ENCODE results near the gene UGT1A3. TPM values are rescaled to one million over a fixed set of nuclear protein-coding genes. Genes with fewer than 3 reads are reported as not detected.

UGT1A3 gene
- total RNA-seq, 1 donor from 2014 or later = not detected

DNA sequence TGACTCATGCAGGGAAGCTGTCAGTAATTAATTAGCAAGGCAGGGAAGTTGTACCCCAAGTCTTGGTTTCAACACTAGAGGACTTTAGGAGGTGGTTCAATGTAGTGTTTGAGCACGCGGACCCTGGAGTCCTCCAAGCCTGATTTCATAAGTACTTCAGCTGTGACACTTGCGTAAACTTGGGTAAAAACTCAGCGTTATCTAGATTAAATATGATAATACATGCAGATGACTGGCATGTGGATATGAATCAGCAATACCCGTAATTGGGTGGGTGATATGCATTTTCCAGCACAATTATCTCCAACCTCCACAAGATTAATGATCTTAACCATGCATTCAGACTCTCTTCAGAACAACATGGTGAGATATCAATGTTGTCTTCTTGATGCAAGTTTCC lies 41.9 kb upstream of the UGT1A3 start:
- ATAC-seq = no peak
- no peak overlapping the region for H3K4me3 ChIP-seq
- DNase-seq = no peak

DNA sequence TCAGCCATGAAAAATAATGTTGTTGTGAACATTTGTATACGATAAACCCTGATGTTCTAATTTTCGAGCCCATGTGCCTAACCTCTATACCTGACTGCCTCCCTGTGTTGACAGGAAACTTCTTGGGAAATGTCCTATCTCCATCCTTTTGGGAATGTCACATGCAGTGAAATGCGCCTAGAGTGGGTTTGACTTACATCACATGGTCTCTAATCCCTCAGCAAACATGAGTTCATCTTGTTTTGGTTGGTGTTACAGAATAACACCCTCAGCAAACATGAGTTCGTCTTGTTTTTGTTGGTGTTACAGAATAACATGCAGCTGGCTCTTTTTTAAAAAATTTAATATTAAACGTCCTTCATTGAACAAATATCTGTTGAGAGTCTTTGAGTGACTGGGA lies 40.5 kb upstream of the UGT1A3 start:
- no peak for DNase-seq
- H3K9me3 ChIP-seq = no peaks in the 10 kb centered on the region
- TF ChIP-seq, protein P1, sequence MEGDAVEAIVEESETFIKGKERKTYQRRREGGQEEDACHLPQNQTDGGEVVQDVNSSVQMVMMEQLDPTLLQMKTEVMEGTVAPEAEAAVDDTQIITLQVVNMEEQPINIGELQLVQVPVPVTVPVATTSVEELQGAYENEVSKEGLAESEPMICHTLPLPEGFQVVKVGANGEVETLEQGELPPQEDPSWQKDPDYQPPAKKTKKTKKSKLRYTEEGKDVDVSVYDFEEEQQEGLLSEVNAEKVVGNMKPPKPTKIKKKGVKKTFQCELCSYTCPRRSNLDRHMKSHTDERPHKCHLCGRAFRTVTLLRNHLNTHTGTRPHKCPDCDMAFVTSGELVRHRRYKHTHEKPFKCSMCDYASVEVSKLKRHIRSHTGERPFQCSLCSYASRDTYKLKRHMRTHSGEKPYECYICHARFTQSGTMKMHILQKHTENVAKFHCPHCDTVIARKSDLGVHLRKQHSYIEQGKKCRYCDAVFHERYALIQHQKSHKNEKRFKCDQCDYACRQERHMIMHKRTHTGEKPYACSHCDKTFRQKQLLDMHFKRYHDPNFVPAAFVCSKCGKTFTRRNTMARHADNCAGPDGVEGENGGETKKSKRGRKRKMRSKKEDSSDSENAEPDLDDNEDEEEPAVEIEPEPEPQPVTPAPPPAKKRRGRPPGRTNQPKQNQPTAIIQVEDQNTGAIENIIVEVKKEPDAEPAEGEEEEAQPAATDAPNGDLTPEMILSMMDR (IDR thresholded peaks at IDR 0.05) = no peak
- no peaks in the 10 kb centered on the region for H3K4me1 ChIP-seq
- intact Hi-C loops (cut with DNase I) = no loop called here
- H3K36me3 ChIP-seq = no peaks in the 10 kb centered on the region
- no peaks in the 10 kb centered on the region for H3K27me3 ChIP-seq (ENCODE audit: low read depth)
- no peak overlapping the region for H3K4me3 ChIP-seq
- no peak for ATAC-seq
- H3K27ac ChIP-seq = no peak overlapping the region

More for the DNA sequence above, 41.9 kb upstream of the UGT1A3 start:
- no peaks in the 10 kb centered on the region for H3K36me3 ChIP-seq
- H3K27me3 ChIP-seq (ENCODE audit: low read depth) = no peaks in the 10 kb centered on the region
- no peaks in the 10 kb centered on the region for H3K9me3 ChIP-seq
- no peaks in the 10 kb centered on the region for H3K4me1 ChIP-seq
- no peak overlapping the region for H3K27ac ChIP-seq
- intact Hi-C loops (cut with DNase I) = no loop called here
- TF ChIP-seq, protein P1 (IDR thresholded peaks at IDR 0.05) = no peak

DNA sequence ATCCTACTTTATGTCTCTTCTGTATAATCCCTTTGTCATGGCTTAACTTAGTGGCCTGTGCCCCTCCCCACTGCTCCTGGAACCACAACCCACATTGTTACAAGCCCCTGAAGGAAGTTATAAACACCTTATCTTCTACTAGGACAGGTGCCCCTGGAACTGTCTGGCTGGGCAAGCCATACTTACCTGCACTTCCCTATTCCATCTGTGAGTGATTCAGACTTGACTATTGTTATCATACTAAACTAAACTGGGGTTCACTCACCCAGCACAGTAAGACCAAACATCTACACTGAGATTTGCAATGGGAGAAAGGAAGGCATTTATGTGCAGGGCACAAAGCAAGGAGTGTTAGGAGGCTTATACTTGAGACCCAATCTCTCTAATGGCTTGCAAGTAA lies 39.8 kb upstream of the UGT1A3 start:
- Histone ChIP-seq H3K36me3 (no peaks in the 10 kb centered on the region), H3K27me3 (ENCODE audit: low read depth) (no peaks in the 10 kb centered on the region), H3K27ac (no peak overlapping the region), H3K9me3 (no peaks in the 10 kb centered on the region), H3K4me1 (no peaks in the 10 kb centered on the region), H3K4me3 (no peak overlapping the region)
- DNase-seq = no peak
- ATAC-seq = no peak
- TF ChIP-seq, protein P1 (IDR thresholded peaks at IDR 0.05) = no peak
- intact Hi-C loops (cut with DNase I) = no loop called here

DNA sequence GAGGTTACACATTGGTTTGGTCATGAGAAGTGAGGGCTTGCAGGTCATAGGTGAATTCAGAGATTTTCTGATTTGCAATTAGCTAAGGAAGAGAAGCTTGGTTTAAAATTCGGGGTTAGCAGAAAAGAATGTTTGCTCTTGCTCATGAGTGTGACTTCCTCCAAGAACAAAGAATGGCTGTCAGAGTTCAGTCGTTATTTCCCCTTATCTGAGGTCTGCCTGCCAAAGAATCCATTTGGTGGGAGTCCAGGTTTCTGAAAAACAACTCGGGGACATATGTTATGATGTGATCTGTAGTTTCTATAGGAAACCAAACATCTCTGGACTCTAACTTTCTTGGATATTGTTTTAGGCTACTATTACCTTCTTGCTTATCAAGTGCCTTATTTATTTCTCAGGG lies 39.3 kb upstream of the UGT1A3 start:
- ATAC-seq (no peak), DNase-seq (no peak)
- Histone ChIP-seq H3K4me3 (no peak overlapping the region), H3K36me3 (no peaks in the 10 kb centered on the region), H3K27me3 (ENCODE audit: low read depth) (no peaks in the 10 kb centered on the region), H3K27ac (no peak overlapping the region), H3K4me1 (no peaks in the 10 kb centered on the region), H3K9me3 (no peaks in the 10 kb centered on the region)
- intact Hi-C loops (cut with DNase I) = no loop called here
- TF ChIP-seq, protein P1 (IDR thresholded peaks at IDR 0.05) = no peak

DNA sequence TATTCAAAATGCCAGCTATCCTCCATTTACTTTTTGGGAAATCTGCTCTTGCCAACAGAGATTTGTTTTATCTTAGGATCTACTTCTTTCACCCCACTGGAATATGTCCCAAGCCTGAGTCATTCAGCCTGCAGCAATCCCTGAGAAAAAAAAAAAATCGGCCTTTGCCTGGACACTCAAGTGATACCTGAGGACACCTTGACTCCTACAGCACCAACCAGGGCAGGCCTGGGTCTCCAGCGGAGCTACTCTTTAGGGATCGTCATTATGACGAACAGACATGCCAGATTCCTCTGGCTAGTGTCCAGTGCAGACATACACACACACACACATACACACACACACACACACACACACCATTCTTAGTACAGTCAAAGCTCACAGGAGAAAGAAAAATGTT lies 38.4 kb upstream of the UGT1A3 start:
- Histone ChIP-seq H3K36me3 (no peaks in the 10 kb centered on the region), H3K4me1 (no peaks in the 10 kb centered on the region), H3K4me3 (no peak overlapping the region), H3K9me3 (no peaks in the 10 kb centered on the region), H3K27ac (no peak overlapping the region), H3K27me3 (ENCODE audit: low read depth) (no peaks in the 10 kb centered on the region)
- ATAC-seq (peak in 1 of 2 donors; percentile 37), DNase-seq (no peak)
- TF ChIP-seq, protein P1 (IDR thresholded peaks at IDR 0.05) = no peak
- intact Hi-C loops (cut with DNase I) = no loop called here
